NK-92 (cell line): ENCODE measurements around the gene ZNF431.
"Not testable (repeated sequence)": the region's sequence is repeated elsewhere in the genome, so short reads cannot be mapped to it uniquely, and the experiment has no call there.

Source experiments
- DNase-seq: peaks from one replicate; lab custom pipeline; 2025; ENCODE audit not compliant: unreplicated experiment; lab: John Stamatoyannopoulos, UW

The ZNF431 gene

DNA sequence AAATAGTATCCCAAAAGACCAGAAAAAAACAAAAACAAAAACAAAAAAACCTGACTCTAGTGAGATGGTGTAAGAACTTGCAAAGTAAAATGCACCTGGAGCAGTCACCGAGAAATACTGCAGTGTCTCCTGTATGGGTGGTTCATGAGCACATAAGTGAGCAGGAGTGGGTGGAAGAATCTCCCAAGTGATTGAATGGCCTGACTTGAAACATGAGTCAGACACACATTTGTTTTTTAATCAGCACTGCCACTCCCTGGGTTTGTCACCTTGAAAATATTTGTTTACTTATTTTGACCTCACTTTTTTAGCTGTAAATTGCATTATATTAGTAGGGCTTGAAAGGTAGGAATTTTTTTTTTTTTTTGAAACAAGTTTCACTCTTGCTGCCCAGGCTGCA is 2.0 kb downstream of the ZNF431 start:
- no peak for DNase-seq

DNA sequence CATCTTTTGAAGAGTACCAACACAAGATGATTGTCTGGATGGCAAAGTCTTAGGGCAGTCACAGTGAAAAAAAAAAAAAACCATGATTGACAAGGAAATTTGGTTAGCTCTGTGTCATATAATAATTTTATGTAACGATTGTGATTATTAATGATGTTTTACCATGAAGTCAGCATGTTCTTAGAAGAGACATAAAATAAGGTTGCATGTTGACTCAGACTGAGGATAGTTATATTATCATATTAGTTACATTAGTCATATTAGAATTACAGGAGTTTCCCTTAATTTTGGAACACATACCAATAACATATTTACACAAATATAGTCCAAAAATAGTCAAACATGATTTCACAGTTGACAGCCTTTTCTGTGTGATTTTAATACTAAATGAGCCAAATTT is 5.7 kb downstream of the ZNF431 start:
- no peak for DNase-seq

DNA sequence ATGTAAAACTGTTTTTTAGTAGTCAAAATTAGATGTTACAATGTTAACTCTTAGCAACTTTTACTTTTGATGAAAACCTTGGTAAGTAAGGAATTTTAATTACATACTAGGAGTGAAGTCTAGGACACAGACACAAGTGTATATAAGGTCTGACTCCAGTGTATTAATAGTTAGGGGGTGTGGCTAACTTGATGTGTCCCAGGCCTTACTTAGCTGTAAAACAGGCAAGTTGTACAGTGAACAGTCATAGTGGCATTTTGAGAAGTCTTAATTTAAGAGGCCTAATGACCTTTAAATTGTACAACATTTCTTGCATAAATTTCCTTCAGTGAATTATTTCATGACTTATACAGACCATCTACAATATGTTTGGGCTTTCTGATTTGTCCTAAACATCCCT is 6.8 kb downstream of the ZNF431 start:
- no peak for DNase-seq

DNA sequence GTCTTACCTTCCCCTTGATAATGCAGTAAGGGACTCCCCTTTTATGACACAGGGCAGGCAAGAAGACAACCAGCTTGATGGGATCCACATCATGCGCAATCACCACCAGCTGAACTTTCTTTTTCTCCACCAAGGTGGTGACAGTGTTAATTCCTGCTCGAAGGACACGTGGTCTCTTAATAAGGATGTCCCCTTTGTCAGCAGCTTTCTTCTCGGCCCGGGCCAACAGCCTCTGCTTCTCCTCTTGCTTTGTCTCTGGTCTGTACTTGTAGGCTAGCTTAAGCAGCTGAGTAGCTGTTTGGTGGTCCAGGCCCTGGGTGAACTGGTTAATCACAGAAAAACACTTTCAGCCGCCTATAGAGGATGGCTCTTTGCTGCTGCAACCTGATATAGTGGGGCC is 8.0 kb downstream of the ZNF431 start:
- DNase-seq: no peak

DNA sequence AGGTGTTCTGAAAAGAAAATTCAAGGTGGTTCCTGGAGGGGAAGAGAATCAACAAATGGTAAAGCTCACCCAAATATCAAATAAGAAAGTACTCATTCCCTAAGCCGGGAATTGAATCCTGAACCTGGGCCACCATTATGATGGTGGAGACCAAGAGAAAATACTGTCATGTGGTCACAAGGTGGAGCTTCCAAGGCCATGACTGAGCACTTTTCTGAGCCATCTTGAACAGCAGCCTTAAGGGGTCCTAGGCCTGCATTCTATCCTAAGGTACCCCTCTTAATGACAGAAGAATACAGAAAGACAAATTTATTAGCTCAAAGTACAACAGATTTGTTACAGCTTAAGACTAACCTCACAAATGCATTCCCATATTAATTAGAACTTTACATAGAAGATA is 9.6 kb downstream of the ZNF431 start:
- DNase-seq: no peak

DNA sequence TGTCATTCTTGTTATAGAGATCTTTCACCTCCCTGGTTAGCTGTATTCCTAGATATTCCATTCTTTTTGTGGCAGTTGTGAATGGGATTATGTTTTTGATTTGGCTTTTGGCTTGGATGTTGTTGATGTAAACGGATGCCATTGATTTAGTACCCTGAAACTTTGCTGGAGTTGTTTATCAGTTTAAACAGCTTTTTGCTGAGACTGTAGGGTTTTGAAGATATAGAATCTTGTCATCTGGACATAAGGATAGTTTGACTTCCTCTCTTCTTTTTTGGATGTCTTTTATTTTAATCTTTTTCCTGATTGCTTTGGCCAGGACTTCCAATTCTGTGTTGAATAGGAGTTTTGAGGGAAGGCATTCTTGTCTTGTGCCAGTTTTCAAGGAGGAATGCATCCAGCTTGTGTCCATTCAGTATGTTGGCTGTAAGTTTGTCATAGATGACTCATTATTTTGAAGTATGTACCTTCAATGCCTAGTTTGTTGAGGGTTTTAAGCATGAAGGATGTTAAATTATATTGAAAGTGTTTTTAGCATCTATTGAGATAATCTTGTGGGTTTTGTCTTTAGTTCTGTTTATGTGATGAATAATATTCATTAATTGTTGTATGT is 16.8 kb downstream of the ZNF431 start:
- no peak for DNase-seq

DNA sequence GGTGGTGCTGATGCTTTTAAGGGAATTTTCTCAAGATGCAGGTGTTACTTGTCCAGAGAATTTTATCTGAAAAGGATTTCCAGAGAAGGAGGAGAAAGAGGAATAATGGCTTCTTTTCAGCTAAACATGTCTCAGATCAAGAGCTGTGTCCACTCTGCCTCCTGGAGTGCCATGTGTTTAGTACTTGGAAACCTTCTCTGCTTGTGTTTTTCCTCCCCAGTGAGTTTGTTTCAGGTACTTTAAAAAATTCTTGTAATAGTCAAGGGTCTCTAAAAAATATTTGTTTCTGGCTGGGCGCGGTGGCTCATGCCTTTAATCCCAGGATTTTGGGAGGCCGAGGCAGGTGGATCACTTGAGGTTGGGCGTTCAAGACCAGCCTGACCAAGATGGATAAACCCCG is 22.7 kb downstream of the ZNF431 start:
- DNase-seq: no peak

DNA sequence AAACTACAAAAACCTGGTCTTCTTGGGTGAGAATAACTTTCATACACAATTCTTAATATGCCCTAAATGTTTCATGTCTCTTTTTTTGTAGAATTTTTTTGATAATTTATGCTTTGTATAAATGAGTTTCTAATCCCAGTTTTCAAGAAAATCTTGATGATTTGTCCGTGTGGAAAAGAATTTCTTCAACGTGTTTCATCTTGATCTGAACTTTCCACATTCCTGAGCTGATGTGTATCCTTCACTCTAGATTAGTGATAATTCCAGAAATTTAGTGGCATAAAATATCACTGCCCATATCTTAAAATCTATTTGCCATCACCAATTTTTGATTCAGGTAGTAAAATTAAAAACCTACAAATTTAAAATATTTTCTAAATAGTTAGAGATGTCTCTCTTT is 24.6 kb downstream of the ZNF431 start:
- no peak for DNase-seq

DNA sequence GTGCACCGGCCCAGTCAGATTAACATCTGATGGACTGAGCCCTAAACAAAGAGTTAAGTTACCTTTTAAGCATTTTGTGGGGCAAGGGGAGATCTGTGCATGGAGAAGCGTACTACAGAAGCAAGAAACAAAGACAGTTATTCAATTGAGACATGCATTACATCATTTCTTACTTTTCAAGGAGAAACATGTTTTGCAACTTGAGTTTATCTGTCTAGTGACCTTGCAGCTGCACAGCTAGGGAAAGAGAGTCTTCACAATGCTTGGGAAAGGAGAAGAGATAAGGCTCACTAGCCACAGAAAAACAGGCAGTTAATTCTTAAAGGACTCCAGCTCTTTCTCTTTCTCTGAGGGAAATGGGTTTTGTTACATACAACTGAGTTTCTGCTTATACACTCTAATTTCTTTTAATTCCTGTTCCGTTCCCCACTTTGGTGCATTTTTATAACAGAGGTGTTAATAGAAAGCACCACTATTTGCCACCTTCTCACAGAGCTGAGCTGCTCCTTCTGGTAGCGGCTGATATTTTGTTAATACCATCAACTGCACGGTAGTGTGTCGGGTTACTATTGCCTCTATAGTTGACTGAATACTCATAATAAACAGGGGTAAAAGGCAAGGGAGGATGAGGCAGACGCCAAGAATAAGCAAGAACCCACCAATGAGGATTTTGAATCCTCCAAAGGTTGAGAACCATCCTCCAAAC is 55.9 kb downstream of the ZNF431 start:
- no peak for DNase-seq

DNA sequence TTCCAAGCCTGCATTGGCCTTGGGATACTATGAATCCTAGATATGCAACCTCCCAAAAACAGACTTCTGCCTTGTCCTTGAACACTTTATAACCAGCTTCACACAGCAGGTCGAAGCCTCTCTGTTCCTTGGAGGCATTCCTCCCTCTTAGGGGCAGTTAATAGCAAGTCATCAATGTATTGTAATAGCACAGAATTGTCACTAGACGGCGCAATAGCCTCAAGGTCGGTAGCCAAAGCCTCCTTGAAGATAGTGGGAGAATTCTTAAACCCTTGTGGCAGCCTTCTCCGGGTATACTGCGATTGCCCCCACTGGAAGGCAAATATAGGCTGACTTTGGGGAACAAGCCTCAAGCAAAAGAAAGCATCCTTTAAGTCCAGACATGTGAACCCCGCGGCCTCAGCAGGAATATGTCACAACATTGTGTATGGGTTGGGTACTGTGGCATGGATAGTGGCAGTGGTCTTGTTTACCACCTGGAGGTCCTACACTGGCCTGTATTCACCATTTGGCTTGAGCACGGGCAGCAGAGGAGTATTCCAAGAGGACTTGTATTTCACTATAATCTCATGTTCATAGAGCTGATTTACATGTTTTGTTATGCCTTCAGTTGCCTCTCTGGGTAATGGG is 61.1 kb downstream of the ZNF431 start:
- no peak for DNase-seq

DNA sequence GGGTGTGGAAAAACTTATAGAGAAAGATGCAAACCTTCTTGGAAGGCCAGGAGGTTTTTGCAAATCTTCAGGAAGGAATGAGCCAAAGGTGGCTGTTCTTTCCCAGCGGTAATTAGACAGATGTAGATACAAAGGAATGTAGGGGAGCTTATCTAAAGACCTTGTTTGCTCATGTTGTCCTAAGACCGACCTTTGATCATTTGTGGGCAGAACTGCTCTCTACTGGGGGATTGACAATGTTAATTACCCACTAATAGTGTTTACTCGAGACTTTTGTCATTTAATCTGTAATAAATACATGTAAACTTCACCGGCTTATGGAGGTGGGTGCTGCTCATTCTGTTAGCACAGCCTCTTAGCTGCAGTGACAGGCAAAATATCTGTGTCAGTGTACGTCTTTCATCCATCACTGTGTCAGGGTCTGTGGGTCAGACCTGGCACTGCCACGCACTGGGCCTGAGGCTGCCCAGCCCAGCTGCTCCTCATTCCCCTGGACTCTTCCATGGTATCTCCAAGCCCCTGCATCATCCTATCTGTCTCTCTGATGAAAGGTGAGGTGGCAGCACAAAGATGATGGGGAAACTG is 68.3 kb downstream of the ZNF431 start:
- no peak for DNase-seq

DNA sequence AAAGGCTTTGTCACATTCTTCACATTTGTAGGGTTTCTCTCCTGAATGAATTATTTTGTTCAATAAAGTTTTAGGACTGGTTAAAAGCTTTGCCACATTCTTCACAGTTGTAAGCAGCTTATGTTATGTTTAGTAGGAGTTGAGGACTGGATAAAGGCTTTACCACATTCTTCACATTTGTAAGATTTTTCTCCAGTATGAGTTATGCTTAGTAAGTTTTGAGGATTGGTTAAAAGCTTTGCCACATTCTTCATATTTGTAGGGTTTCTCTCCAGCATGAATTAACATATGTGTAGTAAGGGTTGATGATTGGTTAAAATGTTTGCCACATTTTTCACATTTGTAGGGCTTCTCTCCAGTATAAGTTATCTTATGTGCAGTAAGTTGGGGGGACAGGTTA is 79.9 kb downstream of the ZNF431 start:
- no peak for DNase-seq

DNA sequence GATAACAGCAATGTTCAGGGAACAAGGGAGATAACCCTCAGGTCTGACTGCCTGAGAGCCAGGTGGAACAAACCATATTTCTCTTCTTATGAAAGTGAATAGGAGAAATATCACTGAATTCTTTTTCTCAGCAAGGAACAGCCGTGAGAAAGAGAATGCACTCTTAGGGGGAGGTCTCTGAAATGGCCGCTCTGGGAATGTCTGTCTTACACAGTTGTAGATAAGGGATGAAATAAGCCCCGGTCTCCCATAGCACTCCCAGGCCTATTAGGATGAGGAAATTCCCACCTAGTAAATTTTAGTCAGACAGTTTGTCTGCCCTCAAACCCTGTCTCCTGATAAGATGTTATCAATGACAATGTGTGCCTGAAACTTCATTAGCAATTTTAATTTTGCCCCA is 88.1 kb downstream of the ZNF431 start:
- not testable (repeated sequence) for DNase-seq

DNA sequence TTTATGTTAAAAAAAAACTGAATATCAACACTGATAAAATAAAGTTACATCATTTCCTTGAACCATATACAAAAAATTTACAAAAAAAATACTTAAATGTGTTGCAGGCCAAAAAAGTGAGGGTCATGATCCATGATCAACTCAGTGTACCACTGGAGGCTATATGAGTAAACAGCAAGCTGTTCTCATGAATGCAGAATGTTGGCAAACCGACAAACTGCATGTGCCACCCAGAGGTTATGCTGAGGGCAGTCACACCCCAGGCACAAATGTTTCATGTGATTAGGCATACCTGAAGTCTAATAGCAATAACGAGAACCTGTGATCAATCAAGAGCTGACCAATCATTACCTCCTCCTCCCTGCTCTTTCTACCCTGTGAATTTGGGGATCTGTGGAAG is 91.9 kb downstream of the ZNF431 start:
- no peak for DNase-seq

DNA sequence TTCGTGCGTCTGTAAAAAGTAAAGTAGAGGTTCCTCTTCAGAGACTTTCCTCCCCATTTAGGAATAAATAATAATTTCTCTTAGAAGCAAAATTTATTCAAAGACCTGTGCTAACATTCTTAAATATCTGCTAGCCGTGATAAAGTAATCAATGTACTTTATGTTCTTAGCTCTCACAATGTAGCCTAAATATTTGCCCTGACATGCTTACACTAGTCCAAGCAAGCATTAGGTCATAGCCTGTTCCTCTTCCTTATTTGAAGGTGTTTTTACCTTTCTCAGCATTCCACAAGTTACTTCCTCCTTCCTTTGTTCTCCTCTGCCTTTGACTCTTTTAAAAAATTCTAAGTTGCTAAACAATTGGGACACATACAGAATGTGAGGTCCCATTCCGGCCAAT is 94.9 kb downstream of the ZNF431 start:
- DNase-seq: not testable (repeated sequence)

DNA sequence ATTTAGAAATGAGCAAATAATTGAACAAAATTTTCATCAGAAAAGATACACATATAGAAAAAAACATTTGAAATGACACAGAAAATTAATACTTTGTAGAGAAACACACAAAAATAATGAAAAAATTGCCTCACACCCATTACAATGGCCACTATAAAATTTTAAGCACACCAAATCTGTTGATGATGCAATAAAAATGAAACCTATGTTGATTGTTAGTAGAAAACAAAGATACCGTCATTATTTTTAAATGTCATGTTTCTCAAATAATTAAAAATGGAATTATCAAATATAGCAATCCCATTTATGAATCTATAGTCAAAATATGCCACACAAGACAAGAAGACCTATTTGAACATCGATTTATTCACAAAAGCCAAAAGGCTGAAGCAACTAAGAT is 96.8 kb downstream of the ZNF431 start:
- no peak for DNase-seq
